AG09309 (cell line): Measurements from ENCODE around the gene AP4B1.

Experiments
- DNase-seq: peaks from one replicate; pipeline ENCODE4 v3.0.0-alpha.2; 2010; ENCODE audit warnings: low read depth
- H3K4me3 ChIP-seq: 2 replicates; pipeline ENCODE4 v1.5.1; 2011; ENCODE audit warnings: mild to moderate bottlenecking, low read depth, low read length, moderate library complexity; ENCODE audit not compliant: control insufficient read depth
- CTCF ChIP-seq: IDR thresholded peaks from 2 replicates; pipeline ENCODE4 v1.5.1; 2011; ENCODE audit warnings: mild to moderate bottlenecking, low read depth, low read length, inconsistent platforms; ENCODE audit not compliant: insufficient read depth, control insufficient read depth; ENCODE audit errors: missing control alignments

The AP4B1 gene

GRCh38 chr1:113940365-113941244, 36.0 kb upstream of the AP4B1 start:
- DNase-seq, result no peak
- H3K4me3 ChIP-seq, result no peak overlapping the region
- TF ChIP-seq CTCF, result no peak

DNA sequence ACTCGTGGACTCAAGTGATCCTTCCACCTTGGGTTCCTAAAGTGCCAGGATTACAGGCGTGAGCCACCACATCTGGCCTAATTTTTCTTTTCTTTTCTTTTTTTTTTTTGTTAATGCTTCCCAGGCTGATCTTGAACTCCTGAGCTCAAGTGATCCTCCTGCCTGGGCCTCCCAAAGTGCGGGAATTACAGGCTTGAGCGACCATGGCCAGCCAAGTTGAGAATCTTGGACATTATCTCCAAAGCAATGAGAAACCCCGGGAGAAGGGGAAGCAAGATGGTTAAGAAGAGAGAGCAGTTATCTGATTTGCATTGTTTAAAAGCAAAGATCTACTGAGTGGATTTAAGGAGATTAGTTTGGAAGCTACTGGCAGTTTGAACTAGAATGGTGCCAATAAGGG, 33.6 kb upstream of the AP4B1 start:
- H3K4me3 ChIP-seq, result no peak overlapping the region
- DNase-seq, result no peak
- no peak for TF ChIP-seq CTCF

DNA sequence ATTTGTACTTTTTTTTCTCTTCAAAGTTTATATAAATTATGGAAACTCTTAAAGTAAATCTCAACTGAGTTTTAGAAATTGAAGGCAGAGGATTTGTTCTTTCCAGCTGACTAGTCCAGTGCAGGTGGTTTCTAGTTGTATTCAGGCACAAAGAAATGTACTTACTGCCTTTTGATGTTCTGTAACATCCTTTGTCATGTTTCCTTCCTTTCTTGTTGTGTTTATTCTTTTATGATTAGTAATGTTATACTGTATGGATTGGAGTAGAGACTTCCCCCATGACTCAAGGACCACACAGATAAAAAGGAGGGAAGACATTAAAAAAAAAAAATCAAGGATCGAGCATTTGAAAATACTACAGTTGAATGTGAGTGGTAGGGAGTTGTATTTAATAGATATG, 32.5 kb upstream of the AP4B1 start:
- no peak overlapping the region for H3K4me3 ChIP-seq
- no peak for DNase-seq
- no peak for TF ChIP-seq CTCF

DNA sequence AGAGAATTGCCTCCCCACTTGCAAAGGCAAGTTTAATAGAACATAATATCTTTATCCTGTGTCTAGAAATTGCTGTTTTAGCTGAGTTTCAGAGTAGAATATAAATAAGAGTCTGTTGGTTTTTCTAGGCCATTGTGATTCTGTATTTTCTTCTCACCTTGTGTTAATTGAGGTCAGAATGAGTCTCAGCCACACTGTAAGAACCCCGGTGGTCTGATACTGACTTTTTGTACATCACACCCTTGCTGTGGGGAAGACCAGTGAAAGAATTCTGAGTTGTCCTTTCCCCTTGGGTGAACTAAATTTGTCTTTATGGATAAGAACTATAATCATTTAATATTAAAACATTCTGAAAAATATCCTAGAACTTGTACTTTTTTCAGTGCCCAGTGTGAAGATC, 31.4 kb upstream of the AP4B1 start:
- H3K4me3 ChIP-seq, result no peak overlapping the region
- no peak for DNase-seq
- no peak for TF ChIP-seq CTCF

GRCh38 chr1:113935176-113935575, 30.6 kb upstream of the AP4B1 start:
- DNase-seq, result no peak
- TF ChIP-seq CTCF, result no peak
- no peak overlapping the region for H3K4me3 ChIP-seq

- no peak for DNase-seq
- TF ChIP-seq CTCF, result no peak
- H3K4me3 ChIP-seq, result no peak overlapping the region
Observed at GRCh38 chr1:113934511-113935055, 30.0 kb upstream of the AP4B1 start.
